Psoas muscle (tissue), 8 donors: Measurements from ENCODE around the gene OSGIN1. TPM values are rescaled to one million over a fixed set of nuclear protein-coding genes. Genes with fewer than 3 reads are reported as not detected.

Experiments
- ATAC-seq, 4 donors: fragments of 200-7000 bp; cut with Tn5 transposase; one replicate each; pipeline ENCODE4 v1.9.1; 2020; ENCODE audit warnings: moderate library complexity in 3 of 4, mild to moderate bottlenecking in 2 of 4
- DNase-seq, 2 donors: peaks; one replicate each; pipeline ENCODE4 v3.0.0-alpha.2; 2020
- H3K27ac ChIP-seq: fragments of 200-600 bp; one replicate; pipeline ENCODE4 v1.8.0; 2022
- H3K27me3 ChIP-seq, 3 donors: fragments of 200-600 bp in 1 of 3; one replicate each; pipeline versions ENCODE4 v1.6.1 to v1.8.0; 2013 to 2022; ENCODE audit warnings: low read length in 2 of 3, mild to moderate bottlenecking in 2 of 3, moderate library complexity in 1 of 3; ENCODE audit not compliant: insufficient read depth in 3 of 3
- H3K36me3 ChIP-seq, 2 donors: fragments of 200-600 bp in 1 of 2; one replicate each; pipeline versions ENCODE4 v1.6.1 to v1.8.0; 2013 to 2022; ENCODE audit warnings: low read depth in 1 of 2, mild to moderate bottlenecking in 1 of 2, moderate library complexity in 1 of 2; ENCODE audit not compliant: insufficient read depth in 1 of 2
- H3K4me1 ChIP-seq: fragments of 200-600 bp; one replicate; pipeline ENCODE4 v1.8.0; 2022
- H3K4me3 ChIP-seq: fragments of 200-600 bp; one replicate; pipeline ENCODE4 v1.8.0; 2022; ENCODE audit warnings: mild to moderate bottlenecking
- H3K9me3 ChIP-seq: fragments of 200-600 bp; one replicate; pipeline ENCODE4 v1.8.0; 2022
- CTCF ChIP-seq: fragments of 200-600 bp; IDR thresholded peaks from one replicate; pipeline ENCODE4 v1.8.0; 2022; ENCODE audit warnings: antibody characterized with exemption
- WGBS, 3 donors: extraction: QIAGEN DNeasy Blood & Tissue Kit; methylation state at CpG; one replicate each; pipeline versions ENCODE4 v1.1.6 to v1.1.7; 2013; 5-methylcytosine and 5-hydroxymethylcytosine counted together
- intact Hi-C, 2 donors: fragments of 100-400 bp; cut with DNase I; formaldehyde crosslinking; loops; one replicate each; pipeline versions ENCODE4 v1.11.0 to v1.14.2; 2022
- polyA plus RNA-seq, 3 donors: library from polyadenylated mRNA; stranded (reverse); fragments of 200-250 nt; gene quantifications; one replicate each; pipeline ENCODE4 v1.2.3, GENCODE V29; 2013
- total RNA-seq, 4 donors: library from RNA; stranded (reverse); fragmentation: NEBNext Ultra II Directional in 2 of 4; extraction: Animal tissue kit (Norgen Biotek cat#: 25700) in 2 of 4; gene quantifications; one replicate each; pipeline versions ENCODE4 v1.2.1 to v1.2.4, GENCODE V29; 2021 to 2023
- donor health status: healthy with polysubstance abuse.
- donor health status: DM: no; HTN: no; CAD: no; lungs with moderate emphysema.
- donor health status: Bipolar disorder and iron deficiency.
- donor health status: healthy.
- donor health status: DM: yes; HTN: yes; CAD: no.
- donor health status: DM: no; HTN: no; CAD: no.
- donor health status: DM: no; HTN: no; CAD: no.
- donor health status: DM: yes; HTN: yes; CAD: no.

Gene OSGIN1
- total and polyA plus RNA-seq, 7 donors, result 10.4 to 39.4 (median 25.1) TPM

DNA sequence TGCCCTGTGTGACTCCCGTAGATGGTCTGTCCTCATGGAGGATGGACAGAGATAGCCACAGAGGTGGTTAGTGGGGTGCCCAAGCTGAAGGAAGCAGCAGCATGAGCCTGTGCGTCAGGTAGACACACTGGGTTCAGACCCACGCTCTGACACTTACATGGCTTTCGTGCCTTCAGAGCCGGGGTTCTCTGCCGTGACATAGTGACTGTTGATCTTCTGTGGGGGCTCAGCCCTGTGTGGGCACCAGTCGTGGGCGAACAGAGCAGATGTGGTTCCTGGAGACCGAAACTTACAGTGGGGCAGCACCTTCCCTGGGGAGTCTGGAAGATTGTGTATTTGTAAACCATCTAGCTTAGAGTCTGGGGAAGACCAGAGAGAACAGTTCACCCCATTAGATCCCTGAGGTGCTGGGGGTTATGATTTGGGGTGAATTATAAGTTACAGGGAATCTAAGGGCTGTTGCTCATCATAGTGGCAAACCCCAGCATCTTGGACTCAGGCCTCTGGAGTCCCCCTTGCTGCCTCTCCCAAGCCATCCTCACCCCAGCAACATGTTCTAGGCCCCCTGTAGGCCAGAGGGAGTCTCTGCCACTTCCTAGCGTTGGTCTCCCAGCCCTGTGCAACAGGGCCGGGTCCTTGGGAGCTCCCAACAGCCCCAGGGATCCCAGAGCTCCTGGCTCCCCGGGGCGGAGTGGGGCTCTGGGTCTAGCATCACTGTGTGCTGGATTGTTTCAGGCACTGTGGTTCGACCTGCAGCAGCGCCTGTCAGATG lies 43.6 kb downstream of the OSGIN1 start:
- DNase-seq (no peak), ATAC-seq (no peak)
- no peaks in the 10 kb centered on the region for H3K36me3 ChIP-seq
- 83 to 88% (median 87%) methylated on average over 15 of the region's 15 CpGs for WGBS, 3 donors
- H3K4me3 ChIP-seq, result no peak overlapping the region
- H3K9me3 ChIP-seq, result no peaks in the 10 kb centered on the region
- H3K4me1 ChIP-seq, result peaks cover 6% of the 10 kb centered on the region
- H3K27ac ChIP-seq, result no peak overlapping the region
- intact Hi-C loops, result no loop called here
- H3K27me3 ChIP-seq, result peaks cover 0 to 4% (median 0%) of the 10 kb centered on the region in 3 donors
- TF ChIP-seq CTCF, result no peak

GRCh38 chr16:83998091-83998490 lies 45.1 kb downstream of the OSGIN1 start:
- Histone ChIP-seq H3K4me3 (no peak overlapping the region), H3K36me3 (no peaks in the 10 kb centered on the region), H3K27me3 (peaks cover 0 to 4% (median 0%) of the 10 kb centered on the region in 3 donors), H3K4me1 (no peaks in the 10 kb centered on the region), H3K27ac (no peak overlapping the region), H3K9me3 (no peaks in the 10 kb centered on the region)
- intact Hi-C loops, result no loop called here
- 81 to 94% (median 91%) methylated on average over 13 of the region's 13 CpGs for WGBS, 3 donors
- no peak for ATAC-seq
- TF ChIP-seq CTCF, result no peak
- DNase-seq, result no peak

GRCh38 chr16:84000989-84001642 lies 48.1 kb downstream of the OSGIN1 start:
- Histone ChIP-seq H3K9me3 (no peaks in the 10 kb centered on the region), H3K36me3 (no peaks in the 10 kb centered on the region), H3K27ac (no peak overlapping the region), H3K4me1 (no peaks in the 10 kb centered on the region), H3K27me3 (peaks cover 0 to 4% (median 0%) of the 10 kb centered on the region in 3 donors), H3K4me3 (no peak overlapping the region)
- ATAC-seq (no peak), DNase-seq (no peak)
- TF ChIP-seq CTCF, result no peak
- intact Hi-C loops, result no loop called here
- 70 to 87% (median 81%) methylated on average over 12 to 13 of the region's 13 CpGs for WGBS, 3 donors

- intact Hi-C loops, result no loop called here
- no peak for ATAC-seq
- Histone ChIP-seq H3K4me1 (no peaks in the 10 kb centered on the region), H3K27me3 (peaks cover 0 to 4% (median 0%) of the 10 kb centered on the region in 3 donors), H3K4me3 (no peak overlapping the region), H3K27ac (no peak overlapping the region), H3K36me3 (no peaks in the 10 kb centered on the region), H3K9me3 (no peaks in the 10 kb centered on the region)
- WGBS, 3 donors, result 90 to 93% (median 90%) methylated on average over 7 of the region's 7 CpGs
- DNase-seq, result no peak
- TF ChIP-seq CTCF, result no peak
These were observed 48.7 kb downstream of the OSGIN1 start for GRCh38 chr16:84001726-84002125.
